NCI-H128 (cell line): ENCODE data around the gene NXPH4.

Source experiments
- DNase-seq: peaks from one replicate; lab custom pipeline; 2025; ENCODE audit not compliant: unreplicated experiment; lab: John Stamatoyannopoulos, UW

Gene NXPH4

GRCh38 chr12:57270966-57271470, 54.4 kb downstream of the NXPH4 start:
- DNase-seq = no peak

GRCh38 chr12:57272337-57273151, 56.0 kb downstream of the NXPH4 start:
- no peak for DNase-seq

- DNase-seq = no peak
Measured at GRCh38 chr12:57273516-57273915, 56.9 kb downstream of the NXPH4 start.
